HG03460 (cell line): Measurements from ENCODE around the gene PTK6.
"Not testable (repeated sequence)": the region's sequence is repeated elsewhere in the genome, so short reads cannot be mapped to it uniquely, and the experiment has no call there.

Experiments used
- ATAC-seq: cut with Tn5 transposase; IDR thresholded peaks from one replicate; pipeline ENCODE4 v1.9.1; 2021; ENCODE audit not compliant: unreplicated experiment

The PTK6 gene

GRCh38 chr20:63514520-63514919 is 22.7 kb downstream of the PTK6 start:
- ATAC-seq: not testable (repeated sequence)

GRCh38 chr20:63513207-63513606 is 24.0 kb downstream of the PTK6 start:
- no peak for ATAC-seq

GRCh38 chr20:63509088-63509564 is 28.1 kb downstream of the PTK6 start:
- no peak for ATAC-seq

GRCh38 chr20:63508072-63508768 is 29.0 kb downstream of the PTK6 start:
- no peak for ATAC-seq

GRCh38 chr20:63507083-63507743 is 30.0 kb downstream of the PTK6 start:
- ATAC-seq: no peak

- ATAC-seq: no peak
These were observed 31.5 kb downstream of the PTK6 start for GRCh38 chr20:63505723-63506122.

- ATAC-seq: no peak
These were observed 31.9 kb downstream of the PTK6 start for GRCh38 chr20:63505281-63505680.

- ATAC-seq: no peak
These were observed 32.5 kb downstream of the PTK6 start for GRCh38 chr20:63504642-63505041.

- ATAC-seq: no peak
These were observed 33.7 kb downstream of the PTK6 start for GRCh38 chr20:63503524-63503923.

GRCh38 chr20:63502671-63503172 is 34.5 kb downstream of the PTK6 start:
- ATAC-seq: no peak

GRCh38 chr20:63501818-63502670 is 35.1 kb downstream of the PTK6 start:
- ATAC-seq: no peak

GRCh38 chr20:63500902-63501817 is 36.0 kb downstream of the PTK6 start:
- no peak for ATAC-seq

GRCh38 chr20:63500151-63500901 is 36.9 kb downstream of the PTK6 start:
- ATAC-seq: no peak

- no peak for ATAC-seq
These were observed 37.7 kb downstream of the PTK6 start for GRCh38 chr20:63499338-63499969.

GRCh38 chr20:63498960-63499337 is 38.2 kb downstream of the PTK6 start, which contains the start of gene EEF1A2:
TSS of gene EEF1A2 (minus strand) at chr20:63499083. CDS start at chr20:63497763, 1,320 bp downstream.
- ATAC-seq: no peak

GRCh38 chr20:63497946-63498935 is 38.9 kb downstream of the PTK6 start:
- ATAC-seq: no peak

GRCh38 chr20:63497138-63497945 is 39.8 kb downstream of the PTK6 start:
- ATAC-seq: no peak
